SKM-1 (cell line): ENCODE measurements around the gene FBXW8.

Experiments
- DNase-seq: peaks from one replicate; lab custom pipeline; 2025; ENCODE audit not compliant: unreplicated experiment; lab: John Stamatoyannopoulos, UW

FBXW8 gene

GRCh38 chr12:116922194-116922897, 11.6 kb downstream of the FBXW8 start:
- DNase-seq, result no peak

DNA sequence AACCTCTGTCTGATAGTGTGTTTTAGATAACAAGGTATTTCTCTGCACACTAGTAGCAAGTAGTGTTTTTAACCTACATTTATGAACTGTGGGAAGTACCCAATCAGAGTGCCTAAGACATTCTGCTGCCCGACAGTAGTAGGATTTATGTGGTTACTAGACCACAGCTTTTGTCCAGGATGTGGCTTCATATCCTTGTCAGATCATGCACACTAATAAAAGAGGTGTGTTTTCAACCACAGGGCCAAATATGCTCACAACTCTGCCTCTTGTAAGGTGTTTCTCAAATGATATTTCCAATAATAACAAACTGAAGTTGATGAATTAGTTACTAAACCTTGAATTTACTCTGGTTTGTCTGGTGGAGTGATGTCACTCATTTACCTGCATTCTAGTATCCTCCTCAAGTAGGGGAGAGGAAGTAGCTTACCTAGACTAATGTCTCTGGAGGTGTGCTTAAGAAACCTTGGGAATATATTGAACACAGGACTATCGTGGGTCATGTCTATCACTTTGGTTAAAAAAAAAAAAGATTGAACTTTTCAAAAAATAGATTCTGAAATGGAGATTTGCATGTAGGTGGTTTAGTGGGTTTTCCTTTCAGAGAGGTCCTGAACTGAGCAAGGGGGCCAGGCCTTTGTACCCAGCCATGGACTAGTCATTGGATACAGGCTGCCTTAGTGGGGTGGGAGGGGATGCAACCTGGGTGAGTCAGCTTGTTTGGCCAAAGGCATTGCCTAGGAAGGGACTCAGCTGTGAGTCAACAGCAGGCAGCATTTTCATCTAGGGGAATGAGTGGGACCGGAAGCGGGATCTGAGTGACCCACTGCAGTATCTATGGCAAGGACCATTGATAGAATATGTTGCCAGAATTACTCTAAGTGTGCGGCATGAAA, 14.1 kb downstream of the FBXW8 start:
- DNase-seq, result no peak

DNA sequence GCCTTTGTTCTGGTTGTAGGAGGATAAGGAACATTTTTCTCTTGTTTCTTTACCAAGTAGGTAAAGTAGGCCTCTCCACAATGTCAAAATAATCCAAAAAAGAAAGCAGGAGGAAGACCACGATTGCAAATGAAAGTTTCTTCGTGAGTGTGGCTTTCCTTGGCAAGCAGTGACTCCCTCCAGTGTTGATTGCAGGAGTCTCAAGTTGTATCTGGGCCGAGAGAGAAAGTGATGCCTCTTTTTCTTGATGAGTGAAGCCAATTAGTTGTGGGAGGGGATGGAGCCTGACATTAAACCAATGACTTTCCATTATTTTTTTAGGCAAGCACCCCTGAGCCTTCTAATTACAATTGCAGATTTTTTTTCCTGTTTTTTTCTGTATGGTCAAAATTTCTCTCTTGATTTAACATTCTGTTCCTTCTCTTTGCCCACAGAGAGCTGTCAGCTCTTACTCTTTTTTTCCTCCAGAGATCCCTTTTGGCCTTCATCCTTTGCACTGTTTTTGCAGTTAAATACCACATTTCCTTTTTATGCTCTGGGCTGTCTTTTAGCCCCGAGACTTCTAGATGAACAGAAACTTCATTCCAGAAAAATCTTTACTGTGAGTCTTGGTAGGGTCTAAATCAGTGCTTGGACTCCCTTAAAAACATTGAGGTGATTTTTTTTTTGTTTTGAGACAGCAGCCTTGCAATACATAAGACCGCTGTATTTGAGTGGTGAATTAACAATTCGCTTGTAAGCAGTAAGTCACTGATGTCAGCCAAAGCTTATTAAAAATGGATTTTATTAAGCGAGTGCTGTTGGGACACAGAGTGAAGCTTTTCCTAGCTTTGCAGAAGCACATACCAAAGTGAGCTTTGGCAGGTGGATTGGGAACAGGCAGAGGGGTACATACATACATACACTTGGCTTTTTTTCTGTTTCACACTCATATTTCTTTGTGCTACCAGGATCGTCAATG, 15.8 kb downstream of the FBXW8 start:
- no peak for DNase-seq

GRCh38 chr12:116927244-116927940, 16.6 kb downstream of the FBXW8 start:
- no peak for DNase-seq

DNA sequence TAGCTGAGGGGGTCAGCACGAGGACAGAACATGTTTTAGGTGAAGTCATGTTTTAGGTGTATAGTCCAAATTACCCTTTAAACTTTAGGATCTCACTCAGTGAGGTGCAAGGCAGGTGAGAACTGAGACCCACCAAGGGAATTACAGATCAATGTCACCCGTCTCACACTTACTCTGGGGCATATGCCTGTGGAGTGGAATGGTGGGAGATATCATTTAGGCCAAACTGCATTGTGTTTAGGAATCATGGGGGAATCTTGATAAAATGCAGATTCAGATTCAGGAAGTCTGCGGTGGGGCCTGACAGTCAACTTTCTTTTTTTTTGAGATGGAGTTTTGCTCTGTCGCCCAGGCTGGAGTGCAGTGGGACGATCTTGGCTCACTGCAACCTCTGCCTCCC, 17.8 kb downstream of the FBXW8 start:
- no peak for DNase-seq

- no peak for DNase-seq
These were observed 19.1 kb downstream of the FBXW8 start for GRCh38 chr12:116929885-116930284.

DNA sequence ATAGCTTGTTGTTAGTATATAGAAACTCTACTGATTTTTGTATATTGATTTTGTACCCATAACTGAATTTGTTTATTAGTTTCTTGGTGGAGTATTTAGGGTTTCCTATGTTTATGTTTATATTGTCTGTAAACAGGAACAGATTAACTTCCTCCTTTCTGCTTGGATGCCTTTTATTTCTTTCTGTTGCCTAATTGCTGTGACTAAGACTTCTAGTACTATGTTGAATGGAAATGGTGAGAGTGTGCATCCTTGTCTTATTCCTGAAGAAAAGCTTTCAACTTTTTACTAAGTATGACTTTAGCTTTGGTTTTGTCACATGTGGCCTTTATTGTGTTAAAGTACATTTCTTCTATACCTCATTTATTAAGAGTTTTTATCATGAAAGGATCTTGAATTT, 20.9 kb downstream of the FBXW8 start:
- no peak for DNase-seq

DNA sequence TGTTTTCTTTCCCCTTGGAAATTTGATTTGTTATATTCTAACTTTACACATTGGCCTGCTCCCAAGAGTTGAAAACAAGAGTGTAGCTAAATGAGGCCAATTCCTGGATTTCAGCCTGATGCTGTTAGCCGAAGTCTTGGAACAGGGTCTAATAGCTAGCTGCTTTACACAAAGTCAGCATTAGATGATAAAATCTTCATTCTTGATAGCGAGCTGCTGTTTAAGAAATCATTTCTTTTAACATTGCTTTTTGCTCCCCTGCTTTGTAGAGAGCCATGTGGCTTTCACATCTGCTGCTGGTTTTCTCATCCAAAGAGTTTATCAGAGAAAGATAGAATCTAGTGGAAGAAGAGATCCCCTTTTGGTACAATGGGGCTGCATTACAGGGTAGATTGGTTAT, 22.3 kb downstream of the FBXW8 start:
- DNase-seq, result no peak

- DNase-seq, result no peak
These were observed 22.9 kb downstream of the FBXW8 start for GRCh38 chr12:116933512-116934246.

DNA sequence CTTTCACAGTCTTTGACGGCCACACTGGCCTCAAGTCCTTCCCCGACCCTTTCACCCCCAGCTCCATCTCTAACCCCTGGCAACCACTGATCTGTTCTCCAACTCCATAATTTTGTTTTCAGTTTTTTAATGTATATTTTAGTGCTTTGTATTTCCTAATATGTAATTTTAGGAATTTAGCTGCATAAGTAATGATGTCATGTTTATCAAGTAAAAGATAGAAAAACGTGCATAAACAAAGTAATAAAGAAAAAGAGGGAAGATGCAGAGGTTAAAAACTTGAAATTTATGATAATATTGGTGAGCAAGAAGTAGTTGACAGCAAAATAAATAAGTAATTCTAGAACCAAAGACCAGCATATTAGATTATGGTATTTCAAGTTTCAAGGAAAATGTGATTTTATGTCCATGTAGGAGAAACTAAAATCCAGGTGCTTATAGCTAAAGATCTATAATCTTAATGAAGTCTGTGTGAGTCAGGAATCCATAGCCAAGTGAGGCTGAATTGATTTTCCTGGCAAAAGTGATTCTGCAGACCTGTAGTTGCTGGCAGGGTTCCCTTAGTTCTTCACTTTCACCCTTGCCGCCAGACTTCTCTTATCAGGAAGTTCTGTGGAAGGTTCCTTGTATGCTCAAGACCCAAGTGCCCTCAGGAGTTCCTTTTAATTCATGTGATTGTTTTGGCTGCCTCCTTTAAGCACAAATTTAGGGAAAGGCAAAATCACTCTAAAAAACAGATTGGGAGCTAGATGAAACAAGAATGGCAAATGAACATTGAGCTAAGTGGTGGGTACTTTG, 24.4 kb downstream of the FBXW8 start:
- no peak for DNase-seq

DNA sequence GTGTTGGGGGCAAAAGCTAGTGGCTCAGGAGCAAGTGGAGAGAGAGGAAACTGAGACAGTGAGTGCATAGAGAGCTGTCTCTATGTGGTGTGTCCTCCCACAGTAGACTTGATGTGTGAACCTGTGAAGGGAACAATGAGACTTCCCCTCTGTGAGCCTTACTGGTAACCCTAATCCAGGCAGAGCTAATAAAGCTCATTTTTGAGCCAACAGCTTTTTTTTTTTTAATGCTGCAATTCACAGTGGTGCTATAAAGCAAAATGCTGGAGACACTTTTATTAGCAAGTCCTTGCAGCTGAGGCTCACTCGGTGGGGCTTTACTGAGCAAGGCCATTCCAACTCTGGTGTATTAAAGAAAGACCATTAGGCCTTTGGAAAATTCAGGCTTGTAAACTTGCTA, 26.9 kb downstream of the FBXW8 start:
- no peak for DNase-seq

DNA sequence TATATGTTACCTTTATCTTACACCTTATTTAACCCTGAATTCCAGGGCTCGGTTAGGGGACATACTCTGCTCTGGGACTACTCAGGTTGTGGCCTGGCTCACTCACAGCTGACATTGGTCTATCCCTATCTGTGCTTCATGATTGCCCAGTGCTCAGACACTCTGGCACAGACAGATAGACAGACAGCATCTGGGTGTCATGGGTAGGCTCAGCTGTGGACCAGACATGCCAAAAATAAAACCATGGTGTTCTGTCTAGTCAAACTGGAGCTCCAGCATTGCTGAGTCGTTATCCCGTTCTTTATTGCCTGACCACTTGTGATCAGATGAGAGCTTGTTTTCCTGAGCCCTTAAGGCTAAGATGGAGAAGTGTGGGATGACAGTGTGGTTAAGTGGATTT, 29.0 kb downstream of the FBXW8 start:
- DNase-seq, result no peak

DNA sequence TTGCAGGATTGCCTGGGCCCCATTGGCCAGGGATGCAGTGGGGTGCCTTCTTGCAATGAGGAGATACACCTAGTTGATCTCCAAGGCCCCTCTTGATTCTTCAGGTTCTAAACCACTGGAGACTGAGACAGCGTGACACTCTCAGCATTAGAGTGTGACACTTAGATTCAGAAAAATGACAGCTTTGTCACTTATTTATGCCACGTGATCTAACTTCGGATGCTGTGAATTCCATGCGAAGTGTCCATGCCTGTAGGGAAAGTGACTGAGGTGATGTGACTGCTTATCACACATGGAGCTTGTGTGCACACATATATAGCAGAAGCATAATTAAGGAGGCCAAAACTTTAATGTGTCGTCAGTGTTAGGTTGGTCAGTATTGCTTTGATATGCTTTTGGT, 30.4 kb downstream of the FBXW8 start:
- DNase-seq, result no peak

DNA sequence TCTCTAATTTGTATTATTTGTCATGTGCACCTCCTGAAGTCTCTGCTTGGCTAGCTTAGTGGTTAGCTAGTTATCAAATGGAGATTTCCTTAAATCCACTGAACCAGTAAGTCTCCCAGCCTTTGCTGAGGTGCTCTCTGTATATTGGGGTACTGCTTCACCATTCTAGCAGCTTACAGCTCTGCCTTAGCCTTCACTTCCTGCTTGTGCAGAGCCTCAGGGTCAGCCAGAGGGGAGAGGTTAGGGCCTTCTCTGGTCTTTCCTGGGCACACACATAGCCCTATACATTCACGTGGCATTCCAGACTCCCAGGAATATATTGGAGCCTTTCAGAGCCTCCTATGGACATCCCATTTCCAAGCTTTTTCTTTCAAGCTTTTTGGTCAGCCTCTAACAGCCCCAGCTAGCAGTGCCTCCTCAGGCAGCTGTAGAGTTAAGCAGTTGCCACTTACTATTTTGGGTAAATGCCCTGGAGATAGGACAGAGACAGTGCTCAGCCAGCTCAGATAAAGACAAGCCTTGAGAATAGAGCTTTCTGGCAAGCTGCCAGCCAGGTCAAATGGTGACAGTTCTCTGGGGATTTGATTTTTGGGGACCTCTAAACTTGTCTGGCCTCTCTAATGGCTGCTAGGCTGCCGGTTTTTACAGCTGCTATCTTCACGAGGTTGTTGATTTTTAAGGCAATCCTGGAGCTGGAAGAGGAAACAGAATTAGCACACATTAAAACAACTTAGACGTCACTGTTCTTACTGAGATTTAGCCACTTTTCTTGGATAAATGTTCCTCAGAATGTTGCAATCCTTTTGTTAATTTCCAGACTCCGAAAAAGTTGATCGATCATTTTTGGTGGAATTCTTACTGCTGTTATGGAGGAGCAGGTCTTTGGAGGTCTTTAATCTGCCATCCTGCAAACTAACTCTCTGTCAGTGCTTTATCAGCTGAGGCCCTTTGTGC, 32.9 kb downstream of the FBXW8 start:
- no peak for DNase-seq

DNA sequence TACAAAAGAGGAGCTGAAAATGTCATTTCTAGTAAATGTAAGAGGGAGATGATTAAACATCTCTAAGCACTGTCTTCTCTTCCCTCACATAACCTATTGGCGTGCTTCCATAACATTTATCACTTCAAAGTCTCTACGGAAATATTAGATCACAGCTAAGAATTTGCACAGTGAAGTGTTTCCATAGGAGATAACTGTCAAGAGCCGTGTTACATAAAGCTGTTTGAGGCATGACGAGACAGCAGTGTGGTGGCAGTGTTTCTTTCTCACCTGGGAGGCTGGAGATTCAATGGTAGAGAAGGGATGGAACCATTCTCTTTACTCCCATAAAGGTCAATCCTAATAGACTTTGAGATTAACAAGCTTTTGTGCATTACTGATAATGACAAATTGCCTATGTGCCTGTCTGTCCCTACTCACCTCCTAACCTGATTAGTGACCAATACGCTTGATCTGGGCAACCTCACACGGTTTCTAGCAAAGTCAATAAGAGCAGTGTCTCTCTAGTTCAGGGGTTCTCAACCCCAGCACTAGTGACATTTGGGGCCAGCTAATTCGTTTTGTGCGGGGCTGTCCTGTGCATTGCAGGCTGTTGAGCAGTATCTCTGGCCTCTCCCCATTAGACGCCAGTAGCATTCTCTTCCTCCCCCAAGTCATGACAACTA, 35.3 kb downstream of the FBXW8 start:
- no peak for DNase-seq

DNA sequence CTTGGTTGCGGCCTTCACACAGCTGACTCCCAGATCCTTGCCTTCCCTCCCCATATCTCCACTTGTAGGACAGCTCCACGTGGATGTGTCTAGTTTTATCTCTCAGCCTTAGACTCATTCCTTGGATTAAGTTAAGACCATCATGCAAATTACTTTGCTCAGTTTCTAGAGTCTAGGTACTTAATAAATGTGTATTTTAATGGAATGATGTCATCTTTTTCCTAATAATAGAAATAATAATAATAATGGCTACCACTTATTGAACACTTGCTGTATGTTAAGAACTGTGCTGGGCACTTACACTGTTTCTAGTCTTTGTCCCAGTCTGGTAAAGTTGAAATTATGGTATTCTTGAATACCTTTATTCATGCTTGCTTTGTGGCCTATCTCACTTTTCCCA, 37.5 kb downstream of the FBXW8 start:
- no peak for DNase-seq

DNA sequence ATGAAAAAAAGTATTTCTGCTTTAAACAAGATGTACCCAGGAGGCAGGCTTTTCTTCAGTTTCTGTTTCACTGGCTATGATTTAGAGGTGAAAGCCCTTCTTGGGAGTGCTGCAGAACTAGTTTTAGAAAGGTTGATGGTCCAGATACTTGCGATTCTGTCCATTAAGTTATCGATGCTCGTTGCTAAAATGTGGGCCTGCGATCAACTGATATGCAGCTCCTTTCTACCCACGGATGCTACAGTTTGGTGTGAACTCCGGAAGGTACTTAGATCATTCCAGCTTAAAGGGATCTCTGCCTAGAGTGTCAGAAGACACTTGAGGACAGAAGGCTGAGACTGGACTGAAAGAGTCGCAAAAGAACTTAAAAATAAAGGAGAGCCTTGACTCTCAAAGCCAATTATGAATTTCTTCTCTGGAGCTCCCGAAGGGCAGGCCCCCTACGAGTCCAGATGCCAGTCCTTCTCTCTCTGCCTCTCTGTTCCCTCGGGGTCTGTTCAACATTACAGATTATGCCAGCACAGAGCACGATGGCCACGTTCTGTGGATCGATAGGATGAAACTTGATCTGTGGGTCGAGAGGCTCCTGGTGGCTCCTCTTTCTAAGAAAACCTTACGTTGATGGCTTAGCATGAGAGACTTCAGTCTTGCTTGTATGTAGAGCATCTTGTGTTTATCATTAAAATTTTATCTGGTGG, 40.0 kb downstream of the FBXW8 start:
- DNase-seq, result no peak
